ENCODE results near the gene IFT122. TPM values are rescaled to one million over a fixed set of nuclear protein-coding genes. Genes with fewer than 3 reads are reported as not detected.
"Not testable (repeated sequence)": the region's sequence is repeated elsewhere in the genome, so short reads cannot be mapped to it uniquely, and the experiment has no call there.

Gene IFT122
- total RNA-seq = 8.1 and 10.7 TPM in 2 replicates
- 21.7 TPM for polyA plus RNA-seq (2012)

GRCh38 chr3:129439817-129440617, at the start of gene IFT122, which contains the start of gene MBD4:
IFT122 (plus strand) TSS chr3:129440224; CDS start chr3:129440331, 107 bp downstream.
MBD4 (minus strand) TSS chr3:129439948; CDS start chr3:129439833, 115 bp downstream.
- DNase-seq (ENCODE audit: low read depth) = peak; percentile 99

- not testable (repeated sequence) for DNase-seq (ENCODE audit: low read depth)
Observed at GRCh38 chr3:129391583-129391982, 48.4 kb upstream of the IFT122 start.

GRCh38 chr3:129392106-129392887, 47.7 kb upstream of the IFT122 start:
- DNase-seq (ENCODE audit: low read depth) = not testable (repeated sequence)

- DNase-seq (ENCODE audit: low read depth) = no peak
Observed at GRCh38 chr3:129393271-129393670, 46.8 kb upstream of the IFT122 start.

- not testable (repeated sequence) for DNase-seq (ENCODE audit: low read depth)
Observed at GRCh38 chr3:129393760-129394564, 46.1 kb upstream of the IFT122 start.

- peak; percentile 21 for DNase-seq (ENCODE audit: low read depth)
Observed at GRCh38 chr3:129398803-129399144, 41.2 kb upstream of the IFT122 start.

GRCh38 chr3:129399145-129399894, 40.7 kb upstream of the IFT122 start:
- peak; percentile 98 for DNase-seq (ENCODE audit: low read depth)

GRCh38 chr3:129399895-129400357, 40.1 kb upstream of the IFT122 start:
- no peak for DNase-seq (ENCODE audit: low read depth)

GRCh38 chr3:129402210-129402609, 37.8 kb upstream of the IFT122 start:
- no peak for DNase-seq (ENCODE audit: low read depth)

GRCh38 chr3:129402616-129403015, 37.4 kb upstream of the IFT122 start:
- DNase-seq (ENCODE audit: low read depth) = no peak

- DNase-seq (ENCODE audit: low read depth) = no peak
Observed at GRCh38 chr3:129403450-129403849, 36.6 kb upstream of the IFT122 start.

- no peak for DNase-seq (ENCODE audit: low read depth)
Observed at GRCh38 chr3:129404130-129404529, 35.9 kb upstream of the IFT122 start.

- DNase-seq (ENCODE audit: low read depth) = no peak
Observed at GRCh38 chr3:129404610-129405009, 35.4 kb upstream of the IFT122 start.

- peak; percentile 37 for DNase-seq (ENCODE audit: low read depth)
Observed at GRCh38 chr3:129409541-129409940, 30.5 kb upstream of the IFT122 start.

- DNase-seq (ENCODE audit: low read depth) = no peak
Observed at GRCh38 chr3:129410971-129411370, 29.1 kb upstream of the IFT122 start.

GRCh38 chr3:129412542-129413198, 27.4 kb upstream of the IFT122 start:
- no peak for DNase-seq (ENCODE audit: low read depth)

- not testable (repeated sequence) for DNase-seq (ENCODE audit: low read depth)
Observed at GRCh38 chr3:129413238-129413637, 26.8 kb upstream of the IFT122 start.

GRCh38 chr3:129413687-129414506, 26.1 kb upstream of the IFT122 start:
- peak; percentile 48 for DNase-seq (ENCODE audit: low read depth)

GRCh38 chr3:129415378-129415777, 24.6 kb upstream of the IFT122 start:
- no peak for DNase-seq (ENCODE audit: low read depth)

Data from myocyte (in vitro differentiated cells).